ENCODE measurements around the gene PSME3IP1.
"Not testable (repeated sequence)": the region's sequence is repeated elsewhere in the genome, so short reads cannot be mapped to it uniquely, and the experiment has no call there.

The PSME3IP1 gene

GRCh38 chr16:57112403-57113041 lies 73.3 kb downstream of the PSME3IP1 start:
- no peak overlapping the region for H3K9ac ChIP-seq (ENCODE audit: insufficient read length)
- TF ChIP-seq EZH2 (IDR thresholded peaks at IDR 0.05) (no peak), FOXP2 (optimal IDR thresholded peaks at IDR 0.05; ENCODE audit: control extremely low read depth, extremely low read length, insufficient read depth) (no peak), POLR2AphosphoS5 (IDR thresholded peaks at IDR 0.05; ENCODE audit: borderline replicate concordance, low read depth, low read length) (no peak)
- no peak overlapping the region for H3K27ac ChIP-seq
- H3K9me3 ChIP-seq (ENCODE audit: low read depth, low read length), result no peaks in the 10 kb centered on the region
- no peak for DNase-seq (ENCODE audit: low read depth, low spot score)
- no peaks in the 10 kb centered on the region for H3K36me3 ChIP-seq (ENCODE audit: insufficient read depth, low read length)
- no peak overlapping the region for H3K4me3 ChIP-seq

GRCh38 chr16:57111420-57111819 lies 74.4 kb downstream of the PSME3IP1 start:
- no peak overlapping the region for H3K9ac ChIP-seq (ENCODE audit: insufficient read length)
- no peak overlapping the region for H3K27ac ChIP-seq
- no peaks in the 10 kb centered on the region for H3K36me3 ChIP-seq (ENCODE audit: insufficient read depth, low read length)
- no peak for DNase-seq (ENCODE audit: low read depth, low spot score)
- no peaks in the 10 kb centered on the region for H3K9me3 ChIP-seq (ENCODE audit: low read depth, low read length)
- TF ChIP-seq EZH2 (IDR thresholded peaks at IDR 0.05) (no peak), FOXP2 (optimal IDR thresholded peaks at IDR 0.05; ENCODE audit: control extremely low read depth, extremely low read length, insufficient read depth) (no peak), POLR2AphosphoS5 (IDR thresholded peaks at IDR 0.05; ENCODE audit: borderline replicate concordance, low read depth, low read length) (no peak)
- H3K4me3 ChIP-seq, result no peak overlapping the region

GRCh38 chr16:57110937-57111336 lies 74.9 kb downstream of the PSME3IP1 start:
- no peak overlapping the region for H3K9ac ChIP-seq (ENCODE audit: insufficient read length)
- no peak for DNase-seq (ENCODE audit: low read depth, low spot score)
- no peak overlapping the region for H3K27ac ChIP-seq
- no peaks in the 10 kb centered on the region for H3K36me3 ChIP-seq (ENCODE audit: insufficient read depth, low read length)
- no peaks in the 10 kb centered on the region for H3K9me3 ChIP-seq (ENCODE audit: low read depth, low read length)
- H3K4me3 ChIP-seq, result no peak overlapping the region
- TF ChIP-seq EZH2 (IDR thresholded peaks at IDR 0.05) (no peak), FOXP2 (optimal IDR thresholded peaks at IDR 0.05; ENCODE audit: control extremely low read depth, extremely low read length, insufficient read depth) (no peak), POLR2AphosphoS5 (IDR thresholded peaks at IDR 0.05; ENCODE audit: borderline replicate concordance, low read depth, low read length) (no peak)

GRCh38 chr16:57109259-57110105 lies 76.4 kb downstream of the PSME3IP1 start:
- H3K27ac ChIP-seq; H3K4me3 ChIP-seq; H3K36me3 ChIP-seq (ENCODE audit: insufficient read depth, low read length); H3K9ac ChIP-seq (ENCODE audit: insufficient read length); H3K9me3 ChIP-seq (ENCODE audit: low read depth, low read length); DNase-seq (ENCODE audit: low read depth, low spot score): not testable (repeated sequence)

- no peaks in the 10 kb centered on the region for H3K36me3 ChIP-seq (ENCODE audit: insufficient read depth, low read length)
- H3K9me3 ChIP-seq (ENCODE audit: low read depth, low read length), result no peaks in the 10 kb centered on the region
- H3K9ac ChIP-seq (ENCODE audit: insufficient read length), result no peak overlapping the region
- H3K4me3 ChIP-seq, result no peak overlapping the region
- DNase-seq (ENCODE audit: low read depth, low spot score), result no peak
- H3K27ac ChIP-seq, result no peak overlapping the region
- TF ChIP-seq POLR2AphosphoS5 (IDR thresholded peaks at IDR 0.05; ENCODE audit: borderline replicate concordance, low read depth, low read length) (no peak), FOXP2 (optimal IDR thresholded peaks at IDR 0.05; ENCODE audit: control extremely low read depth, extremely low read length, insufficient read depth) (no peak), EZH2 (IDR thresholded peaks at IDR 0.05) (no peak)
Measured at GRCh38 chr16:57108432-57108831, 77.4 kb downstream of the PSME3IP1 start.

- H3K9ac ChIP-seq (ENCODE audit: insufficient read length), result no peak overlapping the region
- H3K4me3 ChIP-seq, result no peak overlapping the region
- no peak for DNase-seq (ENCODE audit: low read depth, low spot score)
- H3K9me3 ChIP-seq (ENCODE audit: low read depth, low read length), result no peaks in the 10 kb centered on the region
- TF ChIP-seq FOXP2 (optimal IDR thresholded peaks at IDR 0.05; ENCODE audit: control extremely low read depth, extremely low read length, insufficient read depth) (no peak), EZH2 (IDR thresholded peaks at IDR 0.05) (no peak), POLR2AphosphoS5 (IDR thresholded peaks at IDR 0.05; ENCODE audit: borderline replicate concordance, low read depth, low read length) (no peak)
- H3K36me3 ChIP-seq (ENCODE audit: insufficient read depth, low read length), result no peaks in the 10 kb centered on the region
- H3K27ac ChIP-seq, result no peak overlapping the region
Measured at GRCh38 chr16:57107321-57107922, 78.4 kb downstream of the PSME3IP1 start.

- no peak for TF ChIP-seq POLR2AphosphoS5 (IDR thresholded peaks at IDR 0.05; ENCODE audit: borderline replicate concordance, low read depth, low read length)
- no peak overlapping the region for H3K4me3 ChIP-seq
- DNase-seq (ENCODE audit: low read depth, low spot score), result no peak
- no peak overlapping the region for H3K27ac ChIP-seq
- H3K36me3 ChIP-seq (ENCODE audit: insufficient read depth, low read length), result no peaks in the 10 kb centered on the region
- H3K9me3 ChIP-seq (ENCODE audit: low read depth, low read length), result no peaks in the 10 kb centered on the region
- H3K9ac ChIP-seq (ENCODE audit: insufficient read length), result no peak overlapping the region
Measured at GRCh38 chr16:57106767-57107166, 79.1 kb downstream of the PSME3IP1 start.

GRCh38 chr16:57105184-57105583 lies 80.7 kb downstream of the PSME3IP1 start:
- DNase-seq (ENCODE audit: low read depth, low spot score), result no peak
- H3K27ac ChIP-seq, result no peak overlapping the region
- H3K36me3 ChIP-seq (ENCODE audit: insufficient read depth, low read length), result no peaks in the 10 kb centered on the region
- no peak overlapping the region for H3K9ac ChIP-seq (ENCODE audit: insufficient read length)
- TF ChIP-seq FOXP2 (optimal IDR thresholded peaks at IDR 0.05; ENCODE audit: control extremely low read depth, extremely low read length, insufficient read depth) (no peak), POLR2AphosphoS5 (IDR thresholded peaks at IDR 0.05; ENCODE audit: borderline replicate concordance, low read depth, low read length) (no peak), EZH2 (IDR thresholded peaks at IDR 0.05) (no peak)
- H3K4me3 ChIP-seq, result no peak overlapping the region
- no peaks in the 10 kb centered on the region for H3K9me3 ChIP-seq (ENCODE audit: low read depth, low read length)

Measured in SK-N-MC (cell line).